Liver (tissue), 9 donors: ENCODE results near the gene LYRM2. TPM values are rescaled to one million over a fixed set of nuclear protein-coding genes. Genes with fewer than 3 reads are reported as not detected.
A peak's percentile ranks its signal among the peaks of the same experiment; 100 is the strongest.

Experiments
- DNase-seq: peaks from one replicate; pipeline ENCODE4 v3.0.0-alpha.2; 2017; ENCODE audit warnings: low spot score
- H3K27ac ChIP-seq, 2 donors: one replicate each; pipeline ENCODE4 v1.7.0; 2013; ENCODE audit warnings: inconsistent platforms in 2 of 2, low read length in 2 of 2, control low read depth in 1 of 2, low read depth in 1 of 2, mild to moderate bottlenecking in 1 of 2
- H3K27me3 ChIP-seq, 4 donors: one replicate each; pipeline versions ENCODE4 v1.6.1 to v1.7.0; 2013; ENCODE audit warnings: low read length in 3 of 4, inconsistent platforms in 1 of 4, mild to moderate bottlenecking in 1 of 4, moderate library complexity in 1 of 4; ENCODE audit not compliant: control insufficient read depth in 4 of 4, insufficient read depth in 4 of 4
- H3K36me3 ChIP-seq, 4 donors: one replicate each; pipeline versions ENCODE4 v1.6.1 to v1.7.0; 2013; ENCODE audit warnings: low read length in 3 of 4, mild to moderate bottlenecking in 3 of 4, low read depth in 1 of 4, moderate library complexity in 1 of 4; ENCODE audit not compliant: control insufficient read depth in 4 of 4, insufficient read depth in 3 of 4
- H3K4me1 ChIP-seq, 4 donors: one replicate each; pipeline versions ENCODE4 v1.6.1 to v1.7.0; 2013; ENCODE audit warnings: low read length in 3 of 4, mild to moderate bottlenecking in 3 of 4, moderate library complexity in 1 of 4; ENCODE audit not compliant: control insufficient read depth in 4 of 4, insufficient read depth in 4 of 4
- H3K4me3 ChIP-seq, 3 donors: one replicate each; pipeline versions ENCODE4 v1.6.1 to v1.7.0; 2013; ENCODE audit warnings: low read length in 3 of 3, control low read depth in 1 of 3, low read depth in 1 of 3, mild to moderate bottlenecking in 1 of 3
- H3K9ac ChIP-seq, 2 donors: one replicate each; pipeline ENCODE4 v1.7.0; 2013; ENCODE audit warnings: low read length in 2 of 2, mild to moderate bottlenecking in 2 of 2, moderate library complexity in 2 of 2, control low read depth in 1 of 2, low read depth in 1 of 2
- H3K9me3 ChIP-seq, 4 donors: one replicate each; pipeline versions ENCODE4 v1.6.1 to v1.7.0; 2013; ENCODE audit warnings: low read length in 3 of 4; ENCODE audit not compliant: control insufficient read depth in 4 of 4
- EGR1 ChIP-seq, 2 donors: IDR thresholded peaks; 2 replicates each; pipeline ENCODE4 v1.6.1; 2016 to 2018; ENCODE audit warnings: antibody characterized with exemption in 2 of 2, low read depth in 2 of 2
- FOXA1 ChIP-seq: IDR thresholded peaks from 2 replicates; pipeline ENCODE4 v1.6.1; 2016; ENCODE audit warnings: antibody characterized with exemption
- FOXA2 ChIP-seq: IDR thresholded peaks from 2 replicates; pipeline ENCODE4 v1.6.1; 2016; ENCODE audit warnings: antibody characterized with exemption
- GABPA ChIP-seq, 2 donors: IDR thresholded peaks in 1 of 2; conservative IDR thresholded peaks in 1 of 2; 2 replicates each; pipeline ENCODE4 v1.6.1; 2016; ENCODE audit warnings: antibody characterized with exemption in 2 of 2, mild to moderate bottlenecking in 1 of 2, moderate library complexity in 1 of 2
- HNF4A ChIP-seq, 2 donors: conservative IDR thresholded peaks; 2 replicates each; pipeline ENCODE4 v1.6.1; 2016; ENCODE audit warnings: antibody characterized with exemption in 2 of 2, mild to moderate bottlenecking in 2 of 2
- HNF4G ChIP-seq: IDR thresholded peaks from 2 replicates; pipeline ENCODE4 v1.6.1; 2016; ENCODE audit warnings: antibody characterized with exemption
- JUND ChIP-seq, 2 donors: IDR thresholded peaks; 2 replicates each; pipeline ENCODE4 v1.6.1; 2016; ENCODE audit warnings: antibody characterized with exemption in 2 of 2
- NR2F2 ChIP-seq: IDR thresholded peaks from 2 replicates; pipeline ENCODE4 v1.6.1; 2016; ENCODE audit warnings: antibody characterized with exemption
- RAD21 ChIP-seq, 2 donors: IDR thresholded peaks; 2 replicates each; pipeline ENCODE4 v1.6.1; 2016; ENCODE audit warnings: antibody characterized with exemption in 2 of 2, mild to moderate bottlenecking in 2 of 2
- RXRA ChIP-seq, 2 donors: IDR thresholded peaks; 2 replicates each; pipeline ENCODE4 v1.6.1; 2017 to 2018; ENCODE audit warnings: antibody characterized with exemption in 2 of 2, mild to moderate bottlenecking in 1 of 2
- SP1 ChIP-seq: IDR thresholded peaks from 2 replicates; pipeline ENCODE4 v1.6.1; 2018; ENCODE audit warnings: antibody characterized with exemption, mild to moderate bottlenecking
- TAF1 ChIP-seq: conservative IDR thresholded peaks from 2 replicates; pipeline ENCODE4 v1.6.1; 2016; ENCODE audit warnings: antibody characterized with exemption, mild to moderate bottlenecking
- YY1 ChIP-seq: IDR thresholded peaks from 2 replicates; pipeline ENCODE4 v1.6.1; 2016; ENCODE audit warnings: antibody characterized with exemption, mild to moderate bottlenecking
- WGBS: extraction: QIAGEN DNeasy Blood & Tissue Kit; methylation state at CpG from one replicate; pipeline ENCODE4 v1.1.7; 2013; 5-methylcytosine and 5-hydroxymethylcytosine counted together
- polyA plus RNA-seq, 2 donors: library from polyadenylated mRNA; stranded (reverse) in 1 of 2; unstranded in 1 of 2; fragments of 200-250 nt in 1 of 2; fragments of >200 nt in 1 of 2; fragmentation: Nextera tagmentation in 1 of 2; extraction: Ambion mirVana in 1 of 2; gene quantifications; one replicate each; pipeline versions ENCODE4 v1.2.1 to v1.2.3, GENCODE V29; 2013 to 2015
- total RNA-seq, 2 donors: library from RNA; depleted of rRNA; stranded (reverse); fragments of >200 nt; gene quantifications; one replicate each; pipeline ENCODE4 v1.2.3, GENCODE V29; 2014
- TF ChIP-seq, protein P1 (sequence below): IDR thresholded peaks from 2 replicates; pipeline ENCODE4 v1.6.1; 2016; ENCODE audit warnings: antibody characterized with exemption
- TF ChIP-seq, protein P2 (sequence below): IDR thresholded peaks from 2 replicates; pipeline ENCODE4 v1.6.1; 2016; ENCODE audit warnings: antibody characterized with exemption
- TF ChIP-seq, protein P3 (sequence below): IDR thresholded peaks from 2 replicates; pipeline ENCODE4 v1.6.1; 2016; ENCODE audit warnings: antibody characterized with exemption
- TF ChIP-seq, protein P4 (sequence below): IDR thresholded peaks from 2 replicates; pipeline ENCODE4 v1.6.1; 2016; ENCODE audit warnings: antibody characterized with exemption, mild to moderate bottlenecking
- TF ChIP-seq, protein P5 (sequence below): fragments of 150-350 bp; IDR thresholded peaks from 2 replicates; pipeline ENCODE4 v1.5.1; 2017; ENCODE audit warnings: improper control_type of control experiment, low read depth, low read length; ENCODE audit not compliant: missing input control
- donor health status: healthy.
- donor health status: healthy.
- donor health status: healthy.
- donor health status: healthy.
- donor health status: healthy.

Gene LYRM2
- total and polyA plus RNA-seq, 4 donors = 8.9 to 34.7 (median 12.4) TPM

DNA sequence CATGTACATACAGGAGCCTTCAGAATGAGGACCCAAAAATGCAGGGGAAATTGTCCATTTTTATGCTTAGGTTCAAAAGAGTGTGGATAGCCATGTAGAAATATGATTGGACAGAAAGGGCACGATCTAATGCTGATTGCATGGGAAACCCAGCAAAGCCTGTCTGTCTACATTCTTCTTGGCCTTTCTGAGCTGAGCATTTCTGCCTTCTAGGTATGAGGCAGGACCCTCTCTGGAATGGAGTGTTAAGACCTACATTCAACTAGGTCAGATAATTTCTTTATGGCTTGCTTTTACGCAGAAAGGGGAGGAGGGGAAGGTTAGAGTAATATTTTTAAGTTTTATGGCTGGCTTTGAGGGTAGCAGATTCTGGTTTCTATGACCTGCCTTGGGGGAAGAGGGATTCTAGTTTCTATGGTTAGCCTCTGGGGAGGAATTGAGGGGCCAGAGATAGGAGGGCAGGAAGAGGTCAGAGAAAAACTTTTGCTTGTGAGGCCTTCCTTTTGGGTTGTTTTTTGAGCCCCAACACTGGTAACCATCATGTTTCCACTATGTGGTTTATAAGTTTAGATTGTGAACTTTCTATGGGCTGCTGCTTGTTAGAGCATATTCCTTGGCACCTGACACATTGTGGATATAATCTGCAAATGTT, 63.5 kb downstream of the LYRM2 start:
- TF ChIP-seq RXRA (IDR thresholded peaks at IDR 0.05) = no peak
- TF ChIP-seq NR2F2 = no peak
- TF ChIP-seq SP1 = no peak
- no peak for TF ChIP-seq YY1
- TF ChIP-seq TAF1 = no peak
- TF ChIP-seq, protein P1, sequence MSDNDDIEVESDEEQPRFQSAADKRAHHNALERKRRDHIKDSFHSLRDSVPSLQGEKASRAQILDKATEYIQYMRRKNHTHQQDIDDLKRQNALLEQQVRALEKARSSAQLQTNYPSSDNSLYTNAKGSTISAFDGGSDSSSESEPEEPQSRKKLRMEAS = no peak
- TF ChIP-seq RAD21 (IDR thresholded peaks at IDR 0.05) = no peak
- TF ChIP-seq, protein P2, sequence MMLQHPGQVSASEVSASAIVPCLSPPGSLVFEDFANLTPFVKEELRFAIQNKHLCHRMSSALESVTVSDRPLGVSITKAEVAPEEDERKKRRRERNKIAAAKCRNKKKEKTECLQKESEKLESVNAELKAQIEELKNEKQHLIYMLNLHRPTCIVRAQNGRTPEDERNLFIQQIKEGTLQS = no peak
- TF ChIP-seq, protein P3, sequence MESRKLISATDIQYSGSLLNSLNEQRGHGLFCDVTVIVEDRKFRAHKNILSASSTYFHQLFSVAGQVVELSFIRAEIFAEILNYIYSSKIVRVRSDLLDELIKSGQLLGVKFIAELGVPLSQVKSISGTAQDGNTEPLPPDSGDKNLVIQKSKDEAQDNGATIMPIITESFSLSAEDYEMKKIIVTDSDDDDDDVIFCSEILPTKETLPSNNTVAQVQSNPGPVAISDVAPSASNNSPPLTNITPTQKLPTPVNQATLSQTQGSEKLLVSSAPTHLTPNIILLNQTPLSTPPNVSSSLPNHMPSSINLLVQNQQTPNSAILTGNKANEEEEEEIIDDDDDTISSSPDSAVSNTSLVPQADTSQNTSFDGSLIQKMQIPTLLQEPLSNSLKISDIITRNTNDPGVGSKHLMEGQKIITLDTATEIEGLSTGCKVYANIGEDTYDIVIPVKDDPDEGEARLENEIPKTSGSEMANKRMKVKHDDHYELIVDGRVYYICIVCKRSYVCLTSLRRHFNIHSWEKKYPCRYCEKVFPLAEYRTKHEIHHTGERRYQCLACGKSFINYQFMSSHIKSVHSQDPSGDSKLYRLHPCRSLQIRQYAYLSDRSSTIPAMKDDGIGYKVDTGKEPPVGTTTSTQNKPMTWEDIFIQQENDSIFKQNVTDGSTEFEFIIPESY = no peak
- TF ChIP-seq EGR1 (IDR thresholded peaks at IDR 0.05; ENCODE audit: low read depth in 2 of 2) = no peak
- TF ChIP-seq JUND (IDR thresholded peaks at IDR 0.05) = no peak
- TF ChIP-seq HNF4G = no peak
- TF ChIP-seq FOXA1 = no peak
- TF ChIP-seq HNF4A (conservative IDR thresholded peaks at IDR 0.05) = no peak
- TF ChIP-seq, protein P4, sequence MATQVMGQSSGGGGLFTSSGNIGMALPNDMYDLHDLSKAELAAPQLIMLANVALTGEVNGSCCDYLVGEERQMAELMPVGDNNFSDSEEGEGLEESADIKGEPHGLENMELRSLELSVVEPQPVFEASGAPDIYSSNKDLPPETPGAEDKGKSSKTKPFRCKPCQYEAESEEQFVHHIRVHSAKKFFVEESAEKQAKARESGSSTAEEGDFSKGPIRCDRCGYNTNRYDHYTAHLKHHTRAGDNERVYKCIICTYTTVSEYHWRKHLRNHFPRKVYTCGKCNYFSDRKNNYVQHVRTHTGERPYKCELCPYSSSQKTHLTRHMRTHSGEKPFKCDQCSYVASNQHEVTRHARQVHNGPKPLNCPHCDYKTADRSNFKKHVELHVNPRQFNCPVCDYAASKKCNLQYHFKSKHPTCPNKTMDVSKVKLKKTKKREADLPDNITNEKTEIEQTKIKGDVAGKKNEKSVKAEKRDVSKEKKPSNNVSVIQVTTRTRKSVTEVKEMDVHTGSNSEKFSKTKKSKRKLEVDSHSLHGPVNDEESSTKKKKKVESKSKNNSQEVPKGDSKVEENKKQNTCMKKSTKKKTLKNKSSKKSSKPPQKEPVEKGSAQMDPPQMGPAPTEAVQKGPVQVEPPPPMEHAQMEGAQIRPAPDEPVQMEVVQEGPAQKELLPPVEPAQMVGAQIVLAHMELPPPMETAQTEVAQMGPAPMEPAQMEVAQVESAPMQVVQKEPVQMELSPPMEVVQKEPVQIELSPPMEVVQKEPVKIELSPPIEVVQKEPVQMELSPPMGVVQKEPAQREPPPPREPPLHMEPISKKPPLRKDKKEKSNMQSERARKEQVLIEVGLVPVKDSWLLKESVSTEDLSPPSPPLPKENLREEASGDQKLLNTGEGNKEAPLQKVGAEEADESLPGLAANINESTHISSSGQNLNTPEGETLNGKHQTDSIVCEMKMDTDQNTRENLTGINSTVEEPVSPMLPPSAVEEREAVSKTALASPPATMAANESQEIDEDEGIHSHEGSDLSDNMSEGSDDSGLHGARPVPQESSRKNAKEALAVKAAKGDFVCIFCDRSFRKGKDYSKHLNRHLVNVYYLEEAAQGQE = no peak
- no peak for TF ChIP-seq GABPA (IDR thresholded peaks at IDR 0.05 in 1 of 2, conservative IDR thresholded peaks at IDR 0.05 in 1 of 2)
- Histone ChIP-seq H3K4me3 (no peak overlapping the region), H3K27ac (no peak overlapping the region), H3K36me3 (no peaks in the 10 kb centered on the region), H3K4me1 (no peaks in the 10 kb centered on the region), H3K27me3 (no peaks in the 10 kb centered on the region), H3K9me3 (no peaks in the 10 kb centered on the region), H3K9ac (no peak overlapping the region)
- WGBS = 91% methylated on average over 2 of the region's 2 CpGs
- no peak for DNase-seq

DNA sequence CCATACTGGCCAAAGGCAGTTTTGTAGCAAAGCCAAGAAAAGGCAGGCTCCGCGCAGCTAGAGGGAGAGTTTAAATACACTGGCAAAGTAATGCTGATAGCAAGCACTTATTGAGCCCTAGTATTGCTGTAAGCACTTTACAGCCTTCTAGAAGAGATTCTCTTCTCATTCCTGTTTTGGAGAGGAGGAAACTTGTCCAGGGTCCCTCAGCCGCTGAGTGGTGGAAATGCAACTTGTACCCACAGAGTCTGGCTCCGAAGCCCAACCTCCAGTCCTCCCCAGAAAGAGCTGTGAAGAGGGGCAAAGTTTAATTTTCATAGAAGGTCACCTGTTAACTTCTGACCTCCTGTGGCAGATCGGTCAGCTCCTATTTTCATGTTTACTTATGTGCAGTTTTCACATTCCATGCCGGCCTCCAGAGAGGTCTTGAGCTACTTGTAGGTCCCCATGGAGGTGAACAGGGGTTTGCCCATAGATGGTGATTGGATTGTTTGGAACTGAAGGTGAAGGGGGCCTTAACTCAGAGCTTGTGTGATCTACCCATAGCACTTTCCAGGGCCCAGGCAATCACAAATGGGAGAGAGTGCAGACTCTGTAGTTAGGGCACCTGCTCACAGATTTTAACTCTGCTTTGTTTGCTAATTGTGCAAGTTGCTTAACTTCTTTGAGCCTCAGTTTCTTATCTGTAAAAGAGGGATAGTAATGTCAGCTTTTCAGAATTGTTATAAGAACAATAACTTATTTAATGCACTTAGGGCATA, 70.7 kb downstream of the LYRM2 start:
- no peak overlapping the region for H3K27ac ChIP-seq
- no peaks in the 10 kb centered on the region for H3K36me3 ChIP-seq
- H3K9ac ChIP-seq = no peak overlapping the region
- H3K9me3 ChIP-seq = no peaks in the 10 kb centered on the region
- DNase-seq = peak; percentile 35
- H3K4me3 ChIP-seq = no peak overlapping the region
- 46% methylated on average over 6 of the region's 6 CpGs for WGBS
- H3K4me1 ChIP-seq = peaks cover 6 to 38% (median 26%) of the 10 kb centered on the region in 4 donors
- H3K27me3 ChIP-seq = no peaks in the 10 kb centered on the region
- TF ChIP-seq GABPA (IDR thresholded peaks at IDR 0.05 in 1 of 2, conservative IDR thresholded peaks at IDR 0.05 in 1 of 2) (no peak), FOXA2 (peak; percentile 91), EGR1 (IDR thresholded peaks at IDR 0.05; ENCODE audit: low read depth in 2 of 2) (no peak), RAD21 (IDR thresholded peaks at IDR 0.05) (peak; percentile 43 to 51), RXRA (IDR thresholded peaks at IDR 0.05) (peak; percentile 89 to 90), NR2F2 (peak; percentile 56), JUND (IDR thresholded peaks at IDR 0.05) (peak in 1 of 2 donors; percentile 46), HNF4A (conservative IDR thresholded peaks at IDR 0.05) (peak; percentile 82 to 83), FOXA1 (peak; percentile 85), TAF1 (no peak), HNF4G (no peak)
- TF ChIP-seq, protein P5, sequence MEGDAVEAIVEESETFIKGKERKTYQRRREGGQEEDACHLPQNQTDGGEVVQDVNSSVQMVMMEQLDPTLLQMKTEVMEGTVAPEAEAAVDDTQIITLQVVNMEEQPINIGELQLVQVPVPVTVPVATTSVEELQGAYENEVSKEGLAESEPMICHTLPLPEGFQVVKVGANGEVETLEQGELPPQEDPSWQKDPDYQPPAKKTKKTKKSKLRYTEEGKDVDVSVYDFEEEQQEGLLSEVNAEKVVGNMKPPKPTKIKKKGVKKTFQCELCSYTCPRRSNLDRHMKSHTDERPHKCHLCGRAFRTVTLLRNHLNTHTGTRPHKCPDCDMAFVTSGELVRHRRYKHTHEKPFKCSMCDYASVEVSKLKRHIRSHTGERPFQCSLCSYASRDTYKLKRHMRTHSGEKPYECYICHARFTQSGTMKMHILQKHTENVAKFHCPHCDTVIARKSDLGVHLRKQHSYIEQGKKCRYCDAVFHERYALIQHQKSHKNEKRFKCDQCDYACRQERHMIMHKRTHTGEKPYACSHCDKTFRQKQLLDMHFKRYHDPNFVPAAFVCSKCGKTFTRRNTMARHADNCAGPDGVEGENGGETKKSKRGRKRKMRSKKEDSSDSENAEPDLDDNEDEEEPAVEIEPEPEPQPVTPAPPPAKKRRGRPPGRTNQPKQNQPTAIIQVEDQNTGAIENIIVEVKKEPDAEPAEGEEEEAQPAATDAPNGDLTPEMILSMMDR = no peak
- TF ChIP-seq, protein P4 = peak; percentile 44
